ENCODE results near the gene KIR3DL1.
"Not testable (repeated sequence)": the region's sequence is repeated elsewhere in the genome, so short reads cannot be mapped to it uniquely, and the experiment has no call there.

Gene KIR3DL1

GRCh38 chr19:54855241-54855640, 39.0 kb downstream of the KIR3DL1 start:
- not testable (repeated sequence) for H3K4me1 ChIP-seq (ENCODE audit: control insufficient read depth, insufficient read depth, low read length); H3K27me3 ChIP-seq (replicated peaks; ENCODE audit: control insufficient read depth, insufficient read depth, low read length); H3K4me3 ChIP-seq (ENCODE audit: low read length); H3K9ac ChIP-seq (ENCODE audit: low read length); DNase-seq (ENCODE audit: low read depth); H3K36me3 ChIP-seq (ENCODE audit: control insufficient read depth, insufficient read depth, low read length, severe bottlenecking); H3K9me3 ChIP-seq (ENCODE audit: control insufficient read depth, low read length)

GRCh38 chr19:54858476-54858875, 42.2 kb downstream of the KIR3DL1 start:
- H3K4me1 ChIP-seq (ENCODE audit: control insufficient read depth, insufficient read depth, low read length); H3K27me3 ChIP-seq (replicated peaks; ENCODE audit: control insufficient read depth, insufficient read depth, low read length); H3K9ac ChIP-seq (ENCODE audit: low read length); H3K4me3 ChIP-seq (ENCODE audit: low read length); DNase-seq (ENCODE audit: low read depth); H3K36me3 ChIP-seq (ENCODE audit: control insufficient read depth, insufficient read depth, low read length, severe bottlenecking); H3K9me3 ChIP-seq (ENCODE audit: control insufficient read depth, low read length): not testable (repeated sequence)

- not testable (repeated sequence) for H3K4me1 ChIP-seq (ENCODE audit: control insufficient read depth, insufficient read depth, low read length); H3K9ac ChIP-seq (ENCODE audit: low read length); H3K36me3 ChIP-seq (ENCODE audit: control insufficient read depth, insufficient read depth, low read length, severe bottlenecking); H3K27me3 ChIP-seq (replicated peaks; ENCODE audit: control insufficient read depth, insufficient read depth, low read length); H3K4me3 ChIP-seq (ENCODE audit: low read length); DNase-seq (ENCODE audit: low read depth); H3K9me3 ChIP-seq (ENCODE audit: control insufficient read depth, low read length)
Observed at GRCh38 chr19:54859421-54859820, 43.2 kb downstream of the KIR3DL1 start.

GRCh38 chr19:54863459-54863858, 47.2 kb downstream of the KIR3DL1 start:
- not testable (repeated sequence) for H3K4me3 ChIP-seq (ENCODE audit: low read length); H3K9ac ChIP-seq (ENCODE audit: low read length); H3K4me1 ChIP-seq (ENCODE audit: control insufficient read depth, insufficient read depth, low read length); H3K36me3 ChIP-seq (ENCODE audit: control insufficient read depth, insufficient read depth, low read length, severe bottlenecking); H3K9me3 ChIP-seq (ENCODE audit: control insufficient read depth, low read length); DNase-seq (ENCODE audit: low read depth); H3K27me3 ChIP-seq (replicated peaks; ENCODE audit: control insufficient read depth, insufficient read depth, low read length)

- H3K4me1 ChIP-seq (ENCODE audit: control insufficient read depth, insufficient read depth, low read length) = no peaks in the 10 kb centered on the region
- no peak overlapping the region for H3K4me3 ChIP-seq (ENCODE audit: low read length)
- H3K9me3 ChIP-seq (ENCODE audit: control insufficient read depth, low read length) = peaks cover 2% of the 10 kb centered on the region
- no peak for DNase-seq (ENCODE audit: low read depth)
- no peaks in the 10 kb centered on the region for H3K27me3 ChIP-seq (replicated peaks; ENCODE audit: control insufficient read depth, insufficient read depth, low read length)
- no peaks in the 10 kb centered on the region for H3K36me3 ChIP-seq (ENCODE audit: control insufficient read depth, insufficient read depth, low read length, severe bottlenecking)
- H3K9ac ChIP-seq (ENCODE audit: low read length) = no peak overlapping the region
Observed at GRCh38 chr19:54871696-54872095, 55.4 kb downstream of the KIR3DL1 start.

GRCh38 chr19:54873990-54874389, 57.7 kb downstream of the KIR3DL1 start, which contains the start of gene FCAR:
FCAR (plus strand) TSS chr19:54874235; CDS start chr19:54874290, 55 bp downstream.
- no peaks in the 10 kb centered on the region for H3K27me3 ChIP-seq (replicated peaks; ENCODE audit: control insufficient read depth, insufficient read depth, low read length)
- no peaks in the 10 kb centered on the region for H3K36me3 ChIP-seq (ENCODE audit: control insufficient read depth, insufficient read depth, low read length, severe bottlenecking)
- DNase-seq (ENCODE audit: low read depth) = no peak
- H3K9ac ChIP-seq (ENCODE audit: low read length) = no peak within 1 kb of the TSS
- H3K4me3 ChIP-seq (ENCODE audit: low read length) = no peak within 1 kb of the TSS
- no peaks in the 10 kb centered on the region for H3K4me1 ChIP-seq (ENCODE audit: control insufficient read depth, insufficient read depth, low read length)
- H3K9me3 ChIP-seq (ENCODE audit: control insufficient read depth, low read length) = no peaks in the 10 kb centered on the region

- DNase-seq (ENCODE audit: low read depth) = no peak
- no peaks in the 10 kb centered on the region for H3K36me3 ChIP-seq (ENCODE audit: control insufficient read depth, insufficient read depth, low read length, severe bottlenecking)
- no peaks in the 10 kb centered on the region for H3K4me1 ChIP-seq (ENCODE audit: control insufficient read depth, insufficient read depth, low read length)
- H3K4me3 ChIP-seq (ENCODE audit: low read length) = no peak overlapping the region
- no peaks in the 10 kb centered on the region for H3K27me3 ChIP-seq (replicated peaks; ENCODE audit: control insufficient read depth, insufficient read depth, low read length)
- no peaks in the 10 kb centered on the region for H3K9me3 ChIP-seq (ENCODE audit: control insufficient read depth, low read length)
- H3K9ac ChIP-seq (ENCODE audit: low read length) = no peak overlapping the region
Observed at GRCh38 chr19:54875506-54875905, 59.2 kb downstream of the KIR3DL1 start.

- H3K36me3 ChIP-seq (ENCODE audit: control insufficient read depth, insufficient read depth, low read length, severe bottlenecking) = no peaks in the 10 kb centered on the region
- H3K4me3 ChIP-seq (ENCODE audit: low read length) = no peak overlapping the region
- no peak overlapping the region for H3K9ac ChIP-seq (ENCODE audit: low read length)
- H3K27me3 ChIP-seq (replicated peaks; ENCODE audit: control insufficient read depth, insufficient read depth, low read length) = no peaks in the 10 kb centered on the region
- H3K9me3 ChIP-seq (ENCODE audit: control insufficient read depth, low read length) = no peaks in the 10 kb centered on the region
- DNase-seq (ENCODE audit: low read depth) = no peak
- no peaks in the 10 kb centered on the region for H3K4me1 ChIP-seq (ENCODE audit: control insufficient read depth, insufficient read depth, low read length)
Observed at GRCh38 chr19:54877471-54877870, 61.2 kb downstream of the KIR3DL1 start.
